GM23338 (cell line): ENCODE results near the gene GTF2A2. TPM values are rescaled to one million over a fixed set of nuclear protein-coding genes. Genes with fewer than 3 reads are reported as not detected.

Experiments used
- ATAC-seq: fragments of 200-7000 bp; cut with Tn5 transposase; 3 replicates; pipeline ENCODE4 v1.9.1; 2020
- DNase-seq: peaks from one replicate; pipeline ENCODE4 v3.0.0-alpha.2; 2015; ENCODE audit warnings: low spot score
- H2AFZ ChIP-seq: fragments of 200-600 bp; sonication (generic); 2 replicates; pipeline ENCODE4 v1.8.0; 2016; ENCODE audit warnings: antibody characterized with exemption, mild to moderate bottlenecking, moderate library complexity
- H3F3A ChIP-seq: fragments of 200-600 bp; sonication (generic); replicated peaks from 2 replicates; pipeline ENCODE4 v1.8.0; 2017; ENCODE audit warnings: antibody characterized with exemption, mixed run types, low read depth
- H3K27ac ChIP-seq: fragments of 200-600 bp; sonication (generic); 2 replicates; pipeline ENCODE4 v1.6.1; 2016; ENCODE audit warnings: low read depth
- H3K27me3 ChIP-seq: fragments of 200-600 bp; sonication (generic); 2 replicates; pipeline ENCODE4 v1.8.0; 2016; ENCODE audit warnings: mild to moderate bottlenecking, mixed run types, moderate library complexity; ENCODE audit not compliant: insufficient read depth
- H3K36me3 ChIP-seq: fragments of 200-600 bp; sonication (generic); 2 replicates; pipeline ENCODE4 v1.8.0; 2016; ENCODE audit warnings: mild to moderate bottlenecking; ENCODE audit not compliant: insufficient read depth
- H3K4me1 ChIP-seq: fragments of 200-600 bp; sonication (generic); 2 replicates; pipeline ENCODE4 v1.8.0; 2016; ENCODE audit warnings: mild to moderate bottlenecking, moderate library complexity; ENCODE audit not compliant: insufficient read depth
- H3K4me2 ChIP-seq: fragments of 200-600 bp; sonication (generic); 2 replicates; pipeline ENCODE4 v1.7.1; 2017; ENCODE audit warnings: mixed run types
- H3K4me3 ChIP-seq: fragments of 200-600 bp; sonication (generic); 2 replicates; pipeline ENCODE4 v1.6.1; 2016; ENCODE audit warnings: mixed run types
- H3K79me2 ChIP-seq: fragments of 200-600 bp; sonication (generic); replicated peaks from 2 replicates; pipeline ENCODE4 v1.8.0; 2017; ENCODE audit warnings: mild to moderate bottlenecking; ENCODE audit not compliant: insufficient read depth
- H3K9me2 ChIP-seq: fragments of 200-600 bp; sonication (generic); 2 replicates; pipeline ENCODE4 v1.8.0; 2017; ENCODE audit not compliant: insufficient read depth
- H4K20me1 ChIP-seq: fragments of 200-600 bp; sonication (generic); replicated peaks from 2 replicates; pipeline ENCODE4 v1.8.0; 2017; ENCODE audit warnings: mild to moderate bottlenecking; ENCODE audit not compliant: insufficient read depth
- H3K27ac Mint-ChIP-seq: 2 replicates; pipeline ENCODE4 v1.8.0; 2020; ENCODE audit warnings: inconsistent platforms, mild to moderate bottlenecking, moderate library complexity, mixed read lengths
- H3K27me3 Mint-ChIP-seq: 3 replicates; pipeline ENCODE4 v1.8.0; 2022; ENCODE audit warnings: low read depth, mild to moderate bottlenecking, moderate library complexity, mixed read lengths, inconsistent platforms; ENCODE audit not compliant: insufficient read depth, poor library complexity
- H3K36me3 Mint-ChIP-seq: 3 replicates; pipeline ENCODE4 v1.8.0; 2021; ENCODE audit warnings: low read depth, mild to moderate bottlenecking, inconsistent platforms, moderate library complexity, mixed read lengths
- H3K4me1 Mint-ChIP-seq: 3 replicates; pipeline ENCODE4 v1.8.0; 2020; ENCODE audit warnings: mild to moderate bottlenecking, inconsistent platforms, mixed read lengths
- H3K4me3 Mint-ChIP-seq: 3 replicates; pipeline ENCODE4 v1.8.0; 2021; ENCODE audit warnings: moderate library complexity, mild to moderate bottlenecking, inconsistent platforms, mixed read lengths
- H3K9me3 Mint-ChIP-seq: 3 replicates; pipeline ENCODE4 v1.8.0; 2020; ENCODE audit warnings: moderate library complexity, mild to moderate bottlenecking, inconsistent platforms, mixed read lengths
- CREB1 ChIP-seq: fragments of 250-450 bp; sonication (Bioruptor Pico); IDR thresholded peaks from 2 replicates; pipeline ENCODE4 v1.5.0; 2020; ENCODE audit warnings: low read depth, mild to moderate bottlenecking, moderate library complexity
- CTCF ChIP-seq, 2 experiments: fragments of 200-600 bp in 1 of 2; sonication (generic) in 1 of 2; conservative IDR thresholded peaks; 2 replicates each; pipeline versions ENCODE4 v1.5.1 to v1.6.1; 2016 to 2017; ENCODE audit warnings: antibody characterized with exemption in 2 of 2, low read depth in 2 of 2, mild to moderate bottlenecking in 2 of 2, moderate library complexity in 1 of 2
- EZH2 ChIP-seq: fragments of 200-600 bp; sonication (generic); IDR thresholded peaks from one replicate; pipeline ENCODE4 v1.8.0; 2017; ENCODE audit warnings: antibody characterized with exemption, mild to moderate bottlenecking, low read depth; ENCODE audit not compliant: unreplicated experiment
- EZH2phosphoT487 ChIP-seq: fragments of 200-600 bp; sonication (generic); IDR thresholded peaks from one replicate; pipeline ENCODE4 v1.8.1; 2018; ENCODE audit warnings: antibody characterized with exemption; ENCODE audit not compliant: unreplicated experiment
- JUNB ChIP-seq: IDR thresholded peaks from one replicate; pipeline ENCODE4 v1.6.1; 2016; ENCODE audit warnings: antibody characterized with exemption; ENCODE audit not compliant: unreplicated experiment
- NANOG ChIP-seq: IDR thresholded peaks from 2 replicates; pipeline ENCODE4 v1.6.1; 2016; ENCODE audit warnings: antibody characterized with exemption, borderline replicate concordance
- POLR2AphosphoS5 ChIP-seq: IDR thresholded peaks from 2 replicates; pipeline ENCODE4 v1.6.1; 2016; ENCODE audit warnings: antibody characterized with exemption, low read depth
- REST ChIP-seq: IDR thresholded peaks from one replicate; pipeline ENCODE4 v1.6.1; 2018; ENCODE audit warnings: antibody characterized with exemption; ENCODE audit not compliant: unreplicated experiment
- STAT1 ChIP-seq: IDR thresholded peaks from one replicate; pipeline ENCODE4 v1.6.1; 2016; ENCODE audit warnings: antibody characterized with exemption; ENCODE audit not compliant: unreplicated experiment
- ZNF114 ChIP-seq: fragments of 250-450 bp; sonication (Bioruptor Pico); IDR thresholded peaks from 2 replicates; pipeline ENCODE4 v1.5.0; 2020; ENCODE audit warnings: mild to moderate bottlenecking, moderate library complexity
- ZNF331 ChIP-seq: fragments of 250-450 bp; sonication (Bioruptor Pico); IDR thresholded peaks from 2 replicates; pipeline ENCODE4 v1.5.0; 2020; ENCODE audit warnings: low read depth, mild to moderate bottlenecking, moderate library complexity
- polyA plus RNA-seq: library from polyadenylated mRNA; unstranded; fragments of >200 nt; fragmentation: Nextera tagmentation; extraction: Ambion mirVana; gene quantifications from 2 replicates; pipeline ENCODE4 v1.2.1, GENCODE V29; 2016
- total RNA-seq: library from RNA; depleted of rRNA; stranded (reverse); fragments of >200 nt; shearing (Covaris generic); gene quantifications from 2 replicates; pipeline ENCODE4 v1.2.3, GENCODE V29; 2014
- TF ChIP-seq, protein P1 (sequence below): IDR thresholded peaks from 2 replicates; pipeline ENCODE4 v1.6.1; 2016; ENCODE audit warnings: antibody characterized with exemption
- TF ChIP-seq, protein P2 (sequence below): fragments of 250-450 bp; sonication (Bioruptor Pico); IDR thresholded peaks from 2 replicates; pipeline ENCODE4 v1.5.0; 2020; ENCODE audit warnings: mild to moderate bottlenecking, moderate library complexity

The GTF2A2 gene
- total and polyA plus RNA-seq, 2 experiments from 2014 or later = 45.9 to 424 TPM

- no peaks in the 10 kb centered on the region for H3K27me3 Mint-ChIP-seq
- H3K27me3 ChIP-seq = no peaks in the 10 kb centered on the region
- ATAC-seq = no peak
- no peak overlapping the region for H3K4me3 Mint-ChIP-seq
- H3K4me1 ChIP-seq = no peaks in the 10 kb centered on the region
- no peaks in the 10 kb centered on the region for H3K36me3 Mint-ChIP-seq
- no peak overlapping the region for H3K4me3 ChIP-seq
- H3K27ac Mint-ChIP-seq = no peak overlapping the region
- no peak overlapping the region for H3K4me2 ChIP-seq
- no peaks in the 10 kb centered on the region for H3K9me2 ChIP-seq
- no peaks in the 10 kb centered on the region for H3F3A ChIP-seq
- no peak overlapping the region for H3K27ac ChIP-seq
- H3K79me2 ChIP-seq = no peaks in the 10 kb centered on the region
- no peak for DNase-seq
- no peaks in the 10 kb centered on the region for H3K36me3 ChIP-seq
- no peak overlapping the region for H2AFZ ChIP-seq
- TF ChIP-seq NANOG (no peak), CTCF (conservative IDR thresholded peaks at IDR 0.05; ENCODE audit: low read depth in 2 of 2) (no peak), JUNB (no peak), EZH2phosphoT487 (no peak), ZNF114 (CRISPR knock-in tag) (no peak), ZNF331 (CRISPR knock-in tag) (no peak), POLR2AphosphoS5 (no peak), EZH2 (no peak), REST (no peak), CREB1 (no peak), STAT1 (no peak)
- TF ChIP-seq, protein P1, sequence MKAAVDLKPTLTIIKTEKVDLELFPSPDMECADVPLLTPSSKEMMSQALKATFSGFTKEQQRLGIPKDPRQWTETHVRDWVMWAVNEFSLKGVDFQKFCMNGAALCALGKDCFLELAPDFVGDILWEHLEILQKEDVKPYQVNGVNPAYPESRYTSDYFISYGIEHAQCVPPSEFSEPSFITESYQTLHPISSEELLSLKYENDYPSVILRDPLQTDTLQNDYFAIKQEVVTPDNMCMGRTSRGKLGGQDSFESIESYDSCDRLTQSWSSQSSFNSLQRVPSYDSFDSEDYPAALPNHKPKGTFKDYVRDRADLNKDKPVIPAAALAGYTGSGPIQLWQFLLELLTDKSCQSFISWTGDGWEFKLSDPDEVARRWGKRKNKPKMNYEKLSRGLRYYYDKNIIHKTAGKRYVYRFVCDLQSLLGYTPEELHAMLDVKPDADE = no peak
- TF ChIP-seq, protein P2, sequence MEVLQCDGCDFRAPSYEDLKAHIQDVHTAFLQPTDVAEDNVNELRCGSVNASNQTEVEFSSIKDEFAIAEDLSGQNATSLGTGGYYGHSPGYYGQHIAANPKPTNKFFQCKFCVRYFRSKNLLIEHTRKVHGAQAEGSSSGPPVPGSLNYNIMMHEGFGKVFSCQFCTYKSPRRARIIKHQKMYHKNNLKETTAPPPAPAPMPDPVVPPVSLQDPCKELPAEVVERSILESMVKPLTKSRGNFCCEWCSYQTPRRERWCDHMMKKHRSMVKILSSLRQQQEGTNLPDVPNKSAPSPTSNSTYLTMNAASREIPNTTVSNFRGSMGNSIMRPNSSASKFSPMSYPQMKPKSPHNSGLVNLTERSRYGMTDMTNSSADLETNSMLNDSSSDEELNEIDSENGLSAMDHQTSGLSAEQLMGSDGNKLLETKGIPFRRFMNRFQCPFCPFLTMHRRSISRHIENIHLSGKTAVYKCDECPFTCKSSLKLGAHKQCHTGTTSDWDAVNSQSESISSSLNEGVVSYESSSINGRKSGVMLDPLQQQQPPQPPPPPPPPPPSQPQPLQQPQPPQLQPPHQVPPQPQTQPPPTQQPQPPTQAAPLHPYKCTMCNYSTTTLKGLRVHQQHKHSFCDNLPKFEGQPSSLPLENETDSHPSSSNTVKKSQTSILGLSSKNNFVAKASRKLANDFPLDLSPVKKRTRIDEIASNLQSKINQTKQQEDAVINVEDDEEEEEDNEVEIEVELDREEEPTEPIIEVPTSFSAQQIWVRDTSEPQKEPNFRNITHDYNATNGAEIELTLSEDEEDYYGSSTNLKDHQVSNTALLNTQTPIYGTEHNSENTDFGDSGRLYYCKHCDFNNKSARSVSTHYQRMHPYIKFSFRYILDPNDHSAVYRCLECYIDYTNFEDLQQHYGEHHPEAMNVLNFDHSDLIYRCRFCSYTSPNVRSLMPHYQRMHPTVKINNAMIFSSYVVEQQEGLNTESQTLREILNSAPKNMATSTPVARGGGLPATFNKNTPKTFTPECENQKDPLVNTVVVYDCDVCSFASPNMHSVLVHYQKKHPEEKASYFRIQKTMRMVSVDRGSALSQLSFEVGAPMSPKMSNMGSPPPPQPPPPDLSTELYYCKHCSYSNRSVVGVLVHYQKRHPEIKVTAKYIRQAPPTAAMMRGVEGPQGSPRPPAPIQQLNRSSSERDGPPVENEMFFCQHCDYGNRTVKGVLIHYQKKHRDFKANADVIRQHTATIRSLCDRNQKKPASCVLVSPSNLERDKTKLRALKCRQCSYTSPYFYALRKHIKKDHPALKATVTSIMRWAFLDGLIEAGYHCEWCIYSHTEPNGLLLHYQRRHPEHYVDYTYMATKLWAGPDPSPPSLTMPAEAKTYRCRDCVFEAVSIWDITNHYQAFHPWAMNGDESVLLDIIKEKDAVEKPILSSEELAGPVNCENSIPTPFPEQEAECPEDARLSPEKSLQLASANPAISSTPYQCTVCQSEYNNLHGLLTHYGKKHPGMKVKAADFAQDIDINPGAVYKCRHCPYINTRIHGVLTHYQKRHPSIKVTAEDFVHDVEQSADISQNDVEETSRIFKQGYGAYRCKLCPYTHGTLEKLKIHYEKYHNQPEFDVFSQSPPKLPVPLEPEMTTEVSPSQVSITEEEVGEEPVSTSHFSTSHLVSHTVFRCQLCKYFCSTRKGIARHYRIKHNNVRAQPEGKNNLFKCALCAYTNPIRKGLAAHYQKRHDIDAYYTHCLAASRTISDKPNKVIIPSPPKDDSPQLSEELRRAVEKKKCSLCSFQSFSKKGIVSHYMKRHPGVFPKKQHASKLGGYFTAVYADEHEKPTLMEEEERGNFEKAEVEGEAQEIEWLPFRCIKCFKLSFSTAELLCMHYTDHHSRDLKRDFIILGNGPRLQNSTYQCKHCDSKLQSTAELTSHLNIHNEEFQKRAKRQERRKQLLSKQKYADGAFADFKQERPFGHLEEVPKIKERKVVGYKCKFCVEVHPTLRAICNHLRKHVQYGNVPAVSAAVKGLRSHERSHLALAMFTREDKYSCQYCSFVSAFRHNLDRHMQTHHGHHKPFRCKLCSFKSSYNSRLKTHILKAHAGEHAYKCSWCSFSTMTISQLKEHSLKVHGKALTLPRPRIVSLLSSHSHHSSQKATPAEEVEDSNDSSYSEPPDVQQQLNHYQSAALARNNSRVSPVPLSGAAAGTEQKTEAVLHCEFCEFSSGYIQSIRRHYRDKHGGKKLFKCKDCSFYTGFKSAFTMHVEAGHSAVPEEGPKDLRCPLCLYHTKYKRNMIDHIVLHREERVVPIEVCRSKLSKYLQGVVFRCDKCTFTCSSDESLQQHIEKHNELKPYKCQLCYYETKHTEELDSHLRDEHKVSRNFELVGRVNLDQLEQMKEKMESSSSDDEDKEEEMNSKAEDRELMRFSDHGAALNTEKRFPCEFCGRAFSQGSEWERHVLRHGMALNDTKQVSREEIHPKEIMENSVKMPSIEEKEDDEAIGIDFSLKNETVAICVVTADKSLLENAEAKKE = no peak
- no peaks in the 10 kb centered on the region for H4K20me1 ChIP-seq
- H3K4me1 Mint-ChIP-seq = peaks cover 3% of the 10 kb centered on the region; the same call in 1 of the 3 replicates
- no peaks in the 10 kb centered on the region for H3K9me3 Mint-ChIP-seq
These were observed 46.9 kb upstream of the GTF2A2 start for GRCh38 chr15:59703979-59704796.
